GM15510 (cell line): Measurements from ENCODE around the gene ASB3.

Experiments
- POLR2A ChIP-seq: IDR thresholded peaks from 3 replicates; pipeline ENCODE4 v1.6.1; 2011; ENCODE audit warnings: borderline replicate concordance; ENCODE audit not compliant: insufficient read length; ENCODE audit errors: extremely low read depth

Gene ASB3

DNA sequence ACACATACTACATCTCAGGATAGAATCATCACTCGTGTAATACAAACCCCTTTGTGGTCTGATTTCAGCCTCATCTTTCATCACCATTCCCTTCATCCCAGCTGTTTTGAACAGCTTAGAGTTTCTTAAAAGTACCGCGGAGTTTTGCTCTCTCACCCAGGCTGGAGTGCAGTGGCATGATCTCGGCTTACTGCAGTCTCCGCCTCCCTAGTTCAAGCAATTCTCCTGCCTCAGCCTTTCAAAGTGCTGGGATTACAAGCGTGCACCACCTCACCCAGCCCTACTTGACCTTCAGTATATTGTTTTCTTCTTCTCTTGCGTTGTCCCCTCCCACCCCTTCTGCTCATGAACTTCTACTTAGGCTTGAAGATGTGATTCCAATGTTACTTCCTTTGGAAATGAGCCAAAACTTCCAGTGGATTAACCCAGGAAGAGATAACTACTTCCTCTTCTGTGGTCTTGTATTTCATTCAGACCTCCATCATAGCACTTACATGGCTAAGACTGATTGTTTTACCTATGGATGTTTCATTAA, 15.9 kb upstream of the ASB3 start:
- no peak for TF ChIP-seq POLR2A

DNA sequence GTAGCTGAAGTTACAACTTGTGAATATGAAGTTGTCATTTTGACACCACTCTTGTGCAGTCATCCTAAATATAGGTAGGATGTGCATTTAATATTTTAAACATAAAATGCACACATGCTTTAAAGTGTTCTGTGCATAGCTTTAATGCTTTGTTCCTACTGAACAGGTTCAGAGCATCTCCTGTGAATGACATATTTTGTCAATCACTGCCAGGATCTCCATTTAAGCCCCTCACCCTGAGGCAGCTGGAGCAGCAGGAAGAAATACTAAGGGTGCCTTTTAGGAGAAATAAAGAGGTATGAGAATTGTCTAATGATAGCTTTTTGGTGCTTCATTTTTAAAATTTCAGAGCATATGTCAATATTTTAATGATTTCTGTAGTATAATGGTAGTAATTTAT, 14.8 kb upstream of the ASB3 start:
- TF ChIP-seq POLR2A: no peak

DNA sequence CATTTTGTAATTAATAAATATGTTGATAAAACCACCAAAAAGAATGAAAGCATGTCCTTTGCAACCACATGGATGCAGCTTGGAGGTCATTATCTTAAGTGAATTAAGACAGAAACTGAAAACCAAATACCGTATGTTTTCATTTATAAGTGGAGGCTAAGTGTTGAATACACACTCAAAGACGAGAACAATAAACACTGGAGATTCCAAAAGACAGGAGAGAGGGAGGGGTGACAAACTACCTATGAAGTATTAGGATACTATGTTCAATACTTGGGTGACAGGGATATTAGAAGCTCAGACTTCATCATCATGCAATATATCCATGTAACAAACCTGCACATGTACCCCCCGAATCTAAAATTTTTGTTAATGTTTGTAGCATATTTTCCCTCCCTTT, 7.1 kb upstream of the ASB3 start:
- TF ChIP-seq POLR2A: no peak

DNA sequence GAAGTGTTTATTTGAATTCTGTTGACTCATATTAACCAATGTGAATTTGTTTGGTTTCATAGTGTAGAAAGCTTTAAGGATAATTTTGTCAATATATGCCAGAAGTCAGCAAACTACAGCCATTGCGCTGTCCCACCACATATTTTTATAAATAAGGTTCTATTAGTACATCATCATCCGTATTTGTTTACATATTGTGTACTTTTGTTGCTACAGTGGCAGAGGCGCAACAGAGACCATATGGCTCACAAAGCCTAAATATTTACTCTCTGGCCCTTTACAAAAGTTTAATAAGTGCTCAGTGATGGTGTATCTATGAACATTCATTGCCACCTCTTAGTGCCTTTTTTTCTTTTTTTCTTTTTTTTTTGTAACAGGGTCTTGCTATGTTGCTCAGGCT, 6.5 kb upstream of the ASB3 start:
- TF ChIP-seq POLR2A: no peak

DNA sequence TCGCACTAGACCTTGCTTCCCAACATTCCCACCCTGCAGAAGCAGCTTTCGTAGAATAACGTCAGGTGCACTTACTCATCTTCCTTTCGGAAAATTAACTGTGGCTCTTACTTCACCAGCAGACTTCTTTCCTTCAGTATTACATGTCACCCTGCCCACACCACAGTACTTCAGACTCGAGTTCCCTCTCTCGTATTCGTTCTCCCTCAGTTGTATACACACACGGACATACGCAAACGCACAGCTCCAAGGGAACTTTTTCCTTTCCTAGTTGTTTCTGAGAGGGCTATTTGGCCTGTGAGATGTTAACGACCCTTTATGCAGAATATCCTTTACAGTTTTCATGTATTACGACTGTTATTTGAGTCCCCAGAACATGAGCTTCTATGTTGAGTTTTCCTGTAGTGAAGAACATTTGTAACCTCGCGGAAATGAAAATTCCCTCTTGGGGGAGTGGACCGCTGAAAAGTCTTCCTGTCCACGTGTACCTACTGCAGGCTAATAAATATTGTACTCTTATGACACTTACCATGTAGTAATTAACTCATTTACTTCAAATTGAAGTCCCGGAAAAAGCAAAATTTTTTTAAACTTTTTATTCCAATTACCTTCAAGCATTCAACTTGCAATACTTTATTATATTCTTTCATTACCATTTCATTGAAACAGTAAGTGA, 999 bp upstream of the ASB3 start:
- TF ChIP-seq POLR2A: no peak

DNA sequence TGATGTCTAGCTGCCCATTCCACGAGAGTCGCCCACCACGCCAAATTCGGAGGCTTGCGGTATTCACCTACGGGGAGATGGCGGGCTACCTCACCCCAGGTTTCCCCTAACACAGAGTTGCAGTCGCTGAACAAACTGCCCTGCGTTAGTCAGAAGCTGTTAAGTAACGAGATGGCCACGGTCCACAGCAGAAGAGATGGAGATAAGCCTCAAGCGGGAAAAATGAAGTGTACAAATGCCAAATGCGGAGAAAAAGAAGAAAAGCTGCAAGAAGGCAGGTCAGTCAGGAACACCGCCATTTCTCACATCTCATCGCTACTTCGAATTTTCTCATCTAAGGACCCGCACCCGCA, 425 bp downstream of the ASB3 start:
- TF ChIP-seq POLR2A: no peak

DNA sequence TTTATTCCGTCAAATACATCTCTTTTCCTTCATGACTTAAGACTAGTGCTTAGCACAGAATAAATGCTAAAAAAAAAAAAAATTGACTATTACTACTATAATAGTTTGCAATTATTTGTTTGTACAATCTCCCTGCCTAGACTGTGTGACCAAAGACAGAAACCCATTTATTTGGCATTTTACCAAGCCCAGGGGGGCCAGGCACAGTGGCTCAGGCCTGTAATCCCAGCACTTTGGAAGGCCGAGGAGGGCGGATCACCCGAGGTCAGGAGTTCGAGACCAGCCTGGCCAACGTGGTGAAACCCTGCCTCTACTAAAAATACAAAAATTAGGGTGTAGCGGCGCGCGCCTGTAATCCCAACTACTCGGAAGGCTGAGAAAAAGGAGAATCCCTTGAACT, 1.4 kb downstream of the ASB3 start:
- no peak for TF ChIP-seq POLR2A

DNA sequence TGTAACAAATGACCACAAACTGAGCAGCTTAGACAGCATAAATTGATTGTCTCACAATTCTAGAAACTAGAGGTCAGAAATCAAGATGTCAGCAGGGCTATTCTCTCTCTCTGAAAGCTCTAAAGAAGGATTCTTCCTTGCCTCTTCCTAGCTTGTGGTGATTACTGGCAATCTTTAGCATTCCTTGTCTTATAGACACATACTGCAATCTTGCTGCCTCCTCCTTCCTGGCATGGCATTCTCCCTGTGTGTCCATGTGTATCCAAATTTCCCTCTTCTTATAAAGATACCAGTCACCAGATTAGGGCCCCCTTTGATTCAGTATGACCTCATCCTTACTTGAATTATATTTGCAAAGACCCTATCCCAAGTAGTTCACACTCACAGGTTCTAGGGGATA, 2.3 kb downstream of the ASB3 start:
- TF ChIP-seq POLR2A: no peak

DNA sequence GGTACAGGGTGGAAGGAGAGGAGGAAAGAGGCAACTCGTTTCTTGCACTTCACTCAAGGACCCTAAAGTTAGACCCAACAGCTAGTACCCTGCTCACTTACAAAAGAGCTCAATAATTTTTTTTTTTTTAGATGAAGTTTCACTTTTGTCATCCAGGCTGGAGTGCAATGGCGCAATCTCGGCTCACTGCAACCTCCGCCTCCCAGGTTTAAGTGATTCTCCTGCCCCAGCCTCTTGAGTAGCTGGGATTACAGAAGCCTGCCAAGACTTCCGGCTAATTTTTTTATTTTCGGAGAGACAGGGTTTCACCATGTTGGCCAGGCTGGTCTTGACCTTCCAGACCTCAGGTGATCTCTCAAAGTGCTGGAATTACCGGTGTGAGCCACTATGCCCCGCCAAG, 4.1 kb downstream of the ASB3 start:
- TF ChIP-seq POLR2A: no peak

DNA sequence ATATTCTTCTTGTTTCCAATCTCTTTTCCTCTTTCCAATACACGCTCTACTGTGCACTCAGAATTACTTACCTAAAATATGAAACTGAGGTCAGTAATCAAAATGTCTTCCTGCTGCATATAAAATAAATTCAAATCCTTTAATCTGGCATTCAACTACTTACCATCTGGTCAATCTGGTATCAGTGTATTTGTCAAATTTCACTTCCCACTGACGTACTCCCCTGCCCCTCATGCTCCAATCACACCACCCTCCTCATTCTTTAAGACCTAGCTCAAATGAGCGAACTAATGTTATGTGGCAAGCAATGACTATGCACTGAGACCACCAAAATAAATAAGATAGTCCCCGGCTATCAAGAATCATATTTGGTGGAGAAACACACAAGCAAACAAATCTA, 6.7 kb downstream of the ASB3 start:
- TF ChIP-seq POLR2A: no peak

DNA sequence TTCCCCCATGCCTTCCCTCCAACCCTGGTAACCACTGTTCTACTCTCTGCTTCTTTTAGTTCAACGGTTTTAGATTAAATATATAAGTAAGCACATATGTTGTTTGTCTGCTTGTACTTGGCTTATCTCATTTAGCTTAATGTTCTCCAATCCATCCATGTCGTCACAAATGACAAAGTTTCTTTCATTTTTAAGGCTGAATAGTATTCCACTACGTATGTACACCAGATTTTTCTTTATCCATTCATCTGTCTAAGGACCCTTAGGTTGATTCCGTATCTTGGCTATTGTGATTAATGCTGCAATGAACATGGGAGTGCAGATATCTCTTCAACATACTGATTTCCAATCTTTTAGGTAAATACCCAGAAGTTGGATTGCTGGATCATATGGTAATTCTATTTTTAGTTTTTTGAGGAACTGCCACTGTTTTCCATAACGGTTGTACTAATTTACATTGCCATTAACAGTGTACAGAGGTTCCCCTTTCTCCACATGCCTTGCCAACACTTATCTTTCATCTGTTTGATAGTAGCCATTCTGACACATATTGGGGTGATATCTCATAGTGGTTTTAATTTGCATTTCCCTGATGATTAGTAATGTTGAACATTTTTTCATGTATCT, 8.1 kb downstream of the ASB3 start:
- no peak for TF ChIP-seq POLR2A

DNA sequence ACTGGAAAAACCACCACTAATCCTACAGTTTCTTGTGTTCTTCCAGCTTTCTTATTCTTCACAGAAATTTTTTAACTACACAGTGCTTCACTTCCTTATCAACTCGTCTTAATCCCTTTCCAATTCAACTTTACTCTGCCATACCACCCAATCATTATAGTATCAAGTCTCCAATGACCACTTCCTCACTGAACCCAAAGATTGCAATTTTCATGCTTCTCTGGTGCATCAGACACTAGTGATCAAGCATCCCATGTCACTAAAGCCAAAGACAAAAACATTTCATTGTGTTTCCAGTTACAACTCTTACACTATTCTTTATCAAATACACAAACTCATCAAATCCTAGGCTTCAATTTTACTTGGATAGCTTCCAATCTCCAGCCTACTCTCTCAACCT, 9.6 kb downstream of the ASB3 start:
- TF ChIP-seq POLR2A: no peak

DNA sequence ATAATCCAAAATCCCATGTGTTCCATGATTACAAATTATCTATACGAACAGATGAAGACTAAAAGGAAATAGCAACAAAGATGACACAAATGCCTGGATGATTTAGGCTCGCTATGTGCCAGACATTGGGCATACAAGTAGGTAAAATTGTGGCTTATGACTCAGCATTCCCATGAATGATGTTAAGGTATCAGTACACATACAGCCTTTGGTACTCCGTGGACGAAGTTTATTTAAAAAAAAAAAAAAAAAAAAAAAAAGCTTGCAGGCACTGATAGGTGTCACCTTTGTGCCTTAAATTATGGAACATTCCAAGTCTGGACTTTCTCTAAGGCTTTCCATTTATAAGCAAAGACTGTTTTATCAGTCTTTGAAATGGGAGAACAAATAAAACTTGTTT, 16.5 kb downstream of the ASB3 start:
- TF ChIP-seq POLR2A: no peak

DNA sequence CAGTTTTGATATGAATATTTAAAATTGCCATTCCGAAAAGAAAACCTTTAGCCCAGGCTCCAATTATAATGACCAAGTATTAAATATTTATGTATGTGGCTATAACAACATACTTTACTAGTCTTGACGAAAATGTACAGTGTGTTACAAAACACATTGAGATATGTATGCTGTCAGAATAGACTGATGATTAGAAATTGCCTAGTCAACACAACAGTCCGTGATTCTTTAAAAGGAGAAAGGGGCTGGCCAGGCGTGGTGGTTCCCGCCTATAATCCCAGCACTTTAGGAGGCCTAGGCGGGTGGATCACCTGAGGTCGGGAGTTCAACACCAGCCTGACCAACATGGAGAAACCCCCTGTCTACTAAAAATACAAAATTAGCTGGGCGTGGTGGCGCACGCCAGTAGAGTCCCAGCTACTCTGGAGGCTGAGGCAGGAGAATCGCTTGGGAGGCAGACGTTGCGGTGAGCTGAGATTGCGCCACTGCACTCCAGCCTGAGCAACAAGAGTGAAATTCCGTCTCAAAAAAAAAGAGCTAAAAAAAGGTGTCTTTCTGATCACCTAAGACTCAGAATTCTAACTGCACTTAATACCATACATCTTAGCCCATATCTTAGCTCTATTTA, 17.3 kb downstream of the ASB3 start:
- TF ChIP-seq POLR2A: no peak

DNA sequence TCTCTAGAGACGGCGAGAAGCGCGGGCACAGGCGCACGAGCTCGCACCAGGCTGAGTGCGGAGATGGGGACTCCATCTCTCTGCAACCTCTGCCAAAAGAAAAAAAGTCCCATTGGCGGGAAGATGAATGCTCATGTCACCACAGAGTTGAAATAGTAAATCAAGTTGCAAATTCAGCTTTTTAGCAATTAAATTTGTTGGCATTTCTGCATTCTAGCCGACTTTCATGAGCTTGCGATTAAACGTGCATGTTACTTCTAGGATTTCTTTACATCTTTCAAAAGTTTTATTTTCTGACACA, 18.6 kb downstream of the ASB3 start:
- no peak for TF ChIP-seq POLR2A

DNA sequence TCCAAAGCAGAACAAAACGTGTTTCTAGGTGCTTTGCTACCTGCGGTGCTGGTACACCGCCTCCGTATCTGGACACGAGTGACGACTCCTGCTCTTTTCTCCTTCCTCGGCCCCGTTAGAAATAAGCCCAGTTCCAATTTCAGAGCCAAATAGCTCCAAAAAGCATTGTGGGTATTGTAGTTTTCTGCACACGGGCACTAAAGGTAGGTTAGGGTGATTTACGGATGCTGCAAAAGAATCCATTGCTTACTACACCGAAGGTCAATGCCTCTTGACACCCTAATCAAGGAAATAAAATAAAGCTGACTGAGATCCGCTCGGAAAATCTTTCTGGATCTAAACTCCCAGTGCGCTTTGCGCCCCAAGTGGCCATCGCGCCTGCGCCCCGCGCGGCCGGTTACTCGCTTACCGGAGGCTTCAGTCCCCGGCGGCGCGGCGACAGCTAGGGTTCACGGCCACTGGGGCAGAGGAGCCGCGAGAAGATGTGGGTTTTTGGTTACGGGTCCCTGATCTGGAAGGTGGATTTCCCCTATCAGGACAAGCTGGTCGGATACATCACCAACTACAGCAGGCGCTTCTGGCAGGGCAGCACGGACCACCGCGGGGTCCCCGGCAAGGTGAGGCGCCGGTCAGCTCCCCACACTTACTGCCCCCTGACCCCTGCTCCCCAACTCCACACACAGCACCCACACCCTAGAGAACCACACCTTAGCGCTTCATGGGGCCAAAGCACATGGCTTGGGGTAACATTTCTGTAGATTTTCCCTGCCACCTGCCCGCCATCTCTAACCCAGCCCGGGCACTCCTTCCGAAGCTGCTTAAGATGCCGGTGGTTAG, 19.1 kb downstream of the ASB3 start, which contains the start of gene CHAC2:
Gene CHAC2 (plus strand): TSS at position 400 of the 837 bp plus-strand sequence. CDS start 83 bp downstream, at position 483.
- TF ChIP-seq POLR2A: peak; percentile 66

DNA sequence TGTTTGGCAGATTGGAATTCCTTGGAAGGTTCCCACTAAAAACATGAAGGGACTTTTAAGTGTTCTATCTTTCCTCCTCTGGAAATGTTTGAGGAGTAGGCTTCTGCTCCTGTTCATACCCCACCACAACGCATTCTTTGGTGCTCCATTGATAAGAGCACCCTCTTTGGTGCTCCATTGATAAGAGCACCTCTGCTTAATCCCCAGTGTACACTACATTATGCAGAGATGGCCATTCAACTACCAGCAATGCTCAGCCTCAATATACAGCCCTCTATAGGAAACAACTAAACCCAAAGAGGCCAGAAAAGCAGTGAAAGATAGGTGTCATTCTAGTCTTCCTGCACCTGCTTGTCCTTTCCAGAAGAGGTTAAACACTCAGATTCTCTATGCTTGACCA, 21.0 kb downstream of the ASB3 start:
- no peak for TF ChIP-seq POLR2A
